Natural killer cell (primary cell): ENCODE measurements around the gene AKAP6. TPM values are rescaled to one million over a fixed set of nuclear protein-coding genes. Genes with fewer than 3 reads are reported as not detected.

ENCODE experiments used
- ATAC-seq, 3 donors: fragments of 150-1000 bp in 2 of 3; fragments of 200-7000 bp in 1 of 3; cut with Tn5 transposase; 1 replicate in 1 of 3; 2 replicates in 2 of 3; pipeline ENCODE4 v1.10.0; 2021; ENCODE audit warnings: mild to moderate bottlenecking in 2 of 3, moderate library complexity in 2 of 3
- DNase-seq, 2 donors: peaks; one replicate each; pipeline versions ENCODE4 v3.0.0 to v3.0.0-alpha.2; 2013 to 2021; ENCODE audit warnings: mixed read lengths in 1 of 2
- H3K27ac ChIP-seq: one replicate; pipeline ENCODE4 v1.5.1; 2013; ENCODE audit warnings: mild to moderate bottlenecking, low read length
- H3K27me3 ChIP-seq: one replicate; pipeline ENCODE4 v1.6.1; 2013; ENCODE audit warnings: low read length; ENCODE audit not compliant: control insufficient read depth, insufficient read depth
- H3K36me3 ChIP-seq: one replicate; pipeline ENCODE4 v1.6.1; 2013; ENCODE audit warnings: low read length; ENCODE audit not compliant: control insufficient read depth, insufficient read depth
- H3K4me1 ChIP-seq: one replicate; pipeline ENCODE4 v1.6.1; 2013; ENCODE audit warnings: low read length; ENCODE audit not compliant: control insufficient read depth, insufficient read depth
- H3K4me3 ChIP-seq: one replicate; pipeline ENCODE4 v1.5.1; 2013; ENCODE audit warnings: low read length
- H3K9me3 ChIP-seq: one replicate; pipeline ENCODE4 v1.6.1; 2013; ENCODE audit warnings: low read length; ENCODE audit not compliant: control insufficient read depth, insufficient read depth
- H3K27ac Mint-ChIP-seq, 2 donors: one replicate each; pipeline ENCODE4 v1.8.0; 2022; ENCODE audit warnings: mild to moderate bottlenecking in 2 of 2, mixed read lengths in 2 of 2, moderate library complexity in 1 of 2
- H3K27me3 Mint-ChIP-seq, 2 donors: one replicate each; pipeline ENCODE4 v1.8.0; 2022; ENCODE audit warnings: low read depth in 2 of 2, mixed read lengths in 2 of 2
- H3K36me3 Mint-ChIP-seq: one replicate; pipeline ENCODE4 v1.8.0; 2022; ENCODE audit warnings: mixed read lengths
- H3K4me1 Mint-ChIP-seq, 2 donors: one replicate each; pipeline ENCODE4 v1.8.0; 2022; ENCODE audit warnings: mixed read lengths in 2 of 2
- H3K4me3 Mint-ChIP-seq: one replicate; pipeline ENCODE4 v1.8.0; 2022; ENCODE audit warnings: mild to moderate bottlenecking, moderate library complexity, mixed read lengths
- H3K9me3 Mint-ChIP-seq, 2 donors: one replicate each; pipeline ENCODE4 v1.8.0; 2022; ENCODE audit warnings: mixed read lengths in 2 of 2
- WGBS: methylation state at CpG from one replicate; pipeline ENCODE4 v1.1.7; 2013; ENCODE audit warnings: missing lambda C conversion rate; ENCODE audit not compliant: insufficient coverage; 5-methylcytosine and 5-hydroxymethylcytosine counted together
- intact Hi-C: fragments of 100-400 bp; cut with micrococcal nuclease; formaldehyde crosslinking; loops from one replicate; pipeline ENCODE4 v1.14.2; 2022
- total RNA-seq, 4 donors: library from RNA; stranded (reverse); fragments of 120-200 nt in 1 of 4; gene quantifications; one replicate each; pipeline versions ENCODE4 v1.2.3 to v1.2.4, GENCODE V29; 2013 to 2022
- TF ChIP-seq, protein P1 (sequence below): fragments of 200-600 bp; IDR thresholded peaks from one replicate; pipeline ENCODE4 v1.8.0; 2022; ENCODE audit warnings: antibody characterized with exemption

Gene AKAP6
- total RNA-seq, 3 donors from 2014 or later (not counting 1 experiment from before 2014, with no cell fraction given): 0.21 to 1.3 (median 0.80) TPM

DNA sequence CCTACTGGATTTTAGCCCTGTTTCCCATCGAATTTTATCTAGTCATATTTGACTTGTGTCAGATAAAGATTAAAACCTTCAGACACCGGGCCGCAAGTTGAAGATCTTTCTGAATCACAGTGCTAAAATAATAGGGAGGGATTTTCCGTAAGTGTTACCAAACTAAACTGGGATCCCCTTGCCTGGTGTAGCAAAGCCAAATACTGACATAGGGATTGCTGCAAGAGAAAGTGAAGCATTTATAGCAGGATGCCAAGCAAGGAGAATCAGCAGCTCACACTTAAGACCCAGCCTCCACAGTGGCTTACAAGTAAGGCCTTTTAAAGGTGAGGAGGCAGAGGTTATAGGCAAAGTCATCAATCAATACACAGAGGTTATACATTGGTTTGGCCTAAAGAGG, 147.4 kb downstream of the AKAP6 start:
- TF ChIP-seq, protein P1, sequence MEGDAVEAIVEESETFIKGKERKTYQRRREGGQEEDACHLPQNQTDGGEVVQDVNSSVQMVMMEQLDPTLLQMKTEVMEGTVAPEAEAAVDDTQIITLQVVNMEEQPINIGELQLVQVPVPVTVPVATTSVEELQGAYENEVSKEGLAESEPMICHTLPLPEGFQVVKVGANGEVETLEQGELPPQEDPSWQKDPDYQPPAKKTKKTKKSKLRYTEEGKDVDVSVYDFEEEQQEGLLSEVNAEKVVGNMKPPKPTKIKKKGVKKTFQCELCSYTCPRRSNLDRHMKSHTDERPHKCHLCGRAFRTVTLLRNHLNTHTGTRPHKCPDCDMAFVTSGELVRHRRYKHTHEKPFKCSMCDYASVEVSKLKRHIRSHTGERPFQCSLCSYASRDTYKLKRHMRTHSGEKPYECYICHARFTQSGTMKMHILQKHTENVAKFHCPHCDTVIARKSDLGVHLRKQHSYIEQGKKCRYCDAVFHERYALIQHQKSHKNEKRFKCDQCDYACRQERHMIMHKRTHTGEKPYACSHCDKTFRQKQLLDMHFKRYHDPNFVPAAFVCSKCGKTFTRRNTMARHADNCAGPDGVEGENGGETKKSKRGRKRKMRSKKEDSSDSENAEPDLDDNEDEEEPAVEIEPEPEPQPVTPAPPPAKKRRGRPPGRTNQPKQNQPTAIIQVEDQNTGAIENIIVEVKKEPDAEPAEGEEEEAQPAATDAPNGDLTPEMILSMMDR: no peak
- WGBS: 90% methylated on average over 4 of the region's 4 CpGs
- H3K36me3 ChIP-seq: no peaks in the 10 kb centered on the region
- Mint-ChIP-seq H3K4me1 (no peaks in the 10 kb centered on the region), H3K27ac (no peak overlapping the region), H3K9me3 (no peaks in the 10 kb centered on the region), H3K36me3 (no peaks in the 10 kb centered on the region), H3K27me3 (peaks cover 0 to 5% of the 10 kb centered on the region in 2 donors), H3K4me3 (no peak overlapping the region)
- no peak for ATAC-seq
- no peaks in the 10 kb centered on the region for H3K27me3 ChIP-seq
- H3K9me3 ChIP-seq: no peaks in the 10 kb centered on the region
- DNase-seq: no peak
- intact Hi-C loops: no loop called here
- no peak overlapping the region for H3K4me3 ChIP-seq
- no peak overlapping the region for H3K27ac ChIP-seq
- H3K4me1 ChIP-seq: no peaks in the 10 kb centered on the region

DNA sequence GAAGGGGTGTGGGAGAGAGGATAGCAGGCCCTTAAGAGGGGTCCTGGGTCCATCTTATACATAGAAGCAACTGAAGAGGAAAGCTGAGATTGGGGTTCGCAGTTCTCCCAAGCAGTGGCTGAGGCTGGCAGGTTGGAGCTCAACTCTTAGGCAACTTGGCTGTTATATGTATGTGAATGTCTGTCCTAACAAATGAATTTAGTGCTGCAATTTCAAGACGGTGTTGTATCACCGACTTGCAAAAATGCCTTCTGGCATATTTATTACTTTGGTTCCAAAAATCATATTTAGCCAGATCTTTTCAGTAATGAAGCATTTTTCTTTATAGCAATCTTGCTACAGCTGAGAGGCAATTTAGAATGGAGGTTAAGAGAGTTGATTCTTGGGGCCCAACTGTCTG, 148.3 kb downstream of the AKAP6 start:
- intact Hi-C loops: no loop called here
- H3K36me3 ChIP-seq: no peaks in the 10 kb centered on the region
- TF ChIP-seq, protein P1: no peak

DNA sequence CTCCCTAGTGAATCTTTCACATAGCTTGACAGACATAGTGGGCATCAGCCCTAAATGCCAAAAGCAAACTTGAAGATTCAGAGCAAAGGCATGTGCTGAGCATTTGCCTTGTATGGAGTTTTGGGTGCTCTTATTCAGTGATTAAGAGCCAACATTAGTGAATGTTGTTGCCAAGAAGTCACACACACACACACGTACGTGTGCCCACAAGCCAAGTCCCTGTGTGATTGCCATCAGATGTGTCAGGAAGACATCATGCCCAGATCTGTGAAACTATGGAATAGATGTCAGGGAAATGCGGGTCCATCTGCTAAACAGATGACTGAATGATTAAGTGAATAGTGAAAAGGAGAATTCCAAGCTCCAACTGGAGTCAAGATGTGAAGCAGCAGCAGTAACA, 149.0 kb downstream of the AKAP6 start:
- no peaks in the 10 kb centered on the region for H3K36me3 Mint-ChIP-seq
- H3K9me3 ChIP-seq: no peaks in the 10 kb centered on the region
- intact Hi-C loops: no loop called here
- H3K27ac Mint-ChIP-seq: no peak overlapping the region
- TF ChIP-seq, protein P1: no peak
- H3K27ac ChIP-seq: no peak overlapping the region
- no peaks in the 10 kb centered on the region for H3K27me3 Mint-ChIP-seq
- no peaks in the 10 kb centered on the region for H3K36me3 ChIP-seq
- DNase-seq (no peak), ATAC-seq (no peak)
- no peak overlapping the region for H3K4me3 ChIP-seq
- no peaks in the 10 kb centered on the region for H3K9me3 Mint-ChIP-seq
- H3K4me1 ChIP-seq: no peaks in the 10 kb centered on the region
- no peaks in the 10 kb centered on the region for H3K27me3 ChIP-seq
- H3K4me1 Mint-ChIP-seq: no peaks in the 10 kb centered on the region
- no peak overlapping the region for H3K4me3 Mint-ChIP-seq
- WGBS: 90% methylated on average over 3 of the region's 3 CpGs

More for the DNA sequence above, 148.3 kb downstream of the AKAP6 start:
- no peaks in the 10 kb centered on the region for H3K27me3 Mint-ChIP-seq
- no peaks in the 10 kb centered on the region for H3K36me3 Mint-ChIP-seq
- H3K27ac Mint-ChIP-seq: no peak overlapping the region
- Histone ChIP-seq H3K4me3 (no peak overlapping the region), H3K27me3 (no peaks in the 10 kb centered on the region), H3K27ac (no peak overlapping the region), H3K9me3 (no peaks in the 10 kb centered on the region), H3K4me1 (no peaks in the 10 kb centered on the region)
- no peak for DNase-seq
- no peak overlapping the region for H3K4me3 Mint-ChIP-seq
- WGBS: 97% methylated on average over 3 of the region's 3 CpGs
- ATAC-seq: no peak
- no peaks in the 10 kb centered on the region for H3K4me1 Mint-ChIP-seq
- H3K9me3 Mint-ChIP-seq: no peaks in the 10 kb centered on the region

DNA sequence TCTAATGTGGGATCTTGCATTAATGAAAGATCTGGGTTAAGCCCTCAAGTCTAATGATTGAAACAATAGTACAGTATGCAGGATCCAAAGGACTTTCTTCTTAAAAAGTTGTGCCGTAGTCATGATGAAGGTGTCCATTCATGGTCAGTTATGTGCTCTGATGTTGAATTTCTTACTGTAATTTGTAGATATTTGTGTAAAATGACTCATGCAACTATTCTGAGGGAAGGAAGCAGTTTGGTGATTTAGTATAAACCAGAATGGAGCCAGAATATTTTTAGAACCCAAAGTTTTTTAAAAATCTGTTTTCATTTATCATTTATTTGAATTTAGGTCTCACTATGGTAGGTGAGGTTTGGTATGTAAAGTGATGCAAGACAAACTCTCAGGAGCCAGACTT, 151.2 kb downstream of the AKAP6 start:
- TF ChIP-seq, protein P1: no peak
- no peaks in the 10 kb centered on the region for H3K36me3 Mint-ChIP-seq
- 96% methylated on average over 1 of the region's 1 CpG for WGBS
- intact Hi-C loops: no loop called here
- Histone ChIP-seq H3K4me1 (no peaks in the 10 kb centered on the region), H3K9me3 (no peaks in the 10 kb centered on the region), H3K4me3 (no peak overlapping the region), H3K27me3 (no peaks in the 10 kb centered on the region), H3K27ac (no peak overlapping the region), H3K36me3 (no peaks in the 10 kb centered on the region)
- no peaks in the 10 kb centered on the region for H3K27me3 Mint-ChIP-seq
- H3K9me3 Mint-ChIP-seq: no peaks in the 10 kb centered on the region
- H3K27ac Mint-ChIP-seq: no peak overlapping the region
- DNase-seq (no peak), ATAC-seq (no peak)
- no peak overlapping the region for H3K4me3 Mint-ChIP-seq
- no peaks in the 10 kb centered on the region for H3K4me1 Mint-ChIP-seq
